Measurements from ENCODE around the gene ZNF771.

GRCh38 chr16:30397056-30397455 is 10.3 kb upstream of the ZNF771 start:
- TF ChIP-seq CTCF (IDR thresholded peaks at IDR 0.05; ENCODE audit: low read depth, low read length): no peak
- TF ChIP-seq EZH2phosphoT487 (IDR thresholded peaks at IDR 0.05; ENCODE audit: low read depth): no peak

Data from OCI-LY3 (cell line).